ENCODE data around the gene ERCC4.

Gene ERCC4

GRCh38 chr16:13996778-13997288, 76.9 kb downstream of the ERCC4 start:
- DNase-seq: no peak

- no peak for DNase-seq
These were observed 77.6 kb downstream of the ERCC4 start for GRCh38 chr16:13997526-13997925.

- DNase-seq: no peak
These were observed 78.0 kb downstream of the ERCC4 start for GRCh38 chr16:13997933-13998332.

GRCh38 chr16:13999071-13999894, 79.3 kb downstream of the ERCC4 start:
- no peak for DNase-seq

GRCh38 chr16:13999895-14000425, 80.0 kb downstream of the ERCC4 start:
- DNase-seq: no peak

GRCh38 chr16:14001521-14001920, 81.6 kb downstream of the ERCC4 start:
- no peak for DNase-seq
